GM19351 (cell line): ENCODE results near the gene BOK.

Experiments
- ATAC-seq: cut with Tn5 transposase; IDR thresholded peaks from one replicate; pipeline ENCODE4 v1.9.1; 2021; ENCODE audit warnings: mild to moderate bottlenecking, moderate library complexity; ENCODE audit not compliant: unreplicated experiment

BOK gene

DNA sequence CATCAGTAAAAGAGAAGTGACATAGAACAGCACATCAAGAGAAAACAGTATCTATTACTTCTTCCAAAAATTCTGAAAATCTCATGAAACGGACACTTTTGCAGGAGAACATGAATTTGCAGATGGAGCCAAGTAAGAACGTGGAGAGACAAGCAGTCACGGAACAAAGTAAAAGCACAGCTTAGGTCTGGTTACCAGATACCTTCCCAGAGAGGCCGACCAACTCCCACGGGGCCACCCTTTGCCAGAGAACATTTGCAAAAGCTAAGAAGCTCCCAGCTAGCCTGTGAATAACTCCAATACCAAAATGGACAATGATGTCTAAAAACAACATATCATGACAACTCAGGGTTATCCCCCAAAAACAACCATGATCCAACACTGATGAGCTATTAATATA is 39.5 kb downstream of the BOK start:
- ATAC-seq: no peak

DNA sequence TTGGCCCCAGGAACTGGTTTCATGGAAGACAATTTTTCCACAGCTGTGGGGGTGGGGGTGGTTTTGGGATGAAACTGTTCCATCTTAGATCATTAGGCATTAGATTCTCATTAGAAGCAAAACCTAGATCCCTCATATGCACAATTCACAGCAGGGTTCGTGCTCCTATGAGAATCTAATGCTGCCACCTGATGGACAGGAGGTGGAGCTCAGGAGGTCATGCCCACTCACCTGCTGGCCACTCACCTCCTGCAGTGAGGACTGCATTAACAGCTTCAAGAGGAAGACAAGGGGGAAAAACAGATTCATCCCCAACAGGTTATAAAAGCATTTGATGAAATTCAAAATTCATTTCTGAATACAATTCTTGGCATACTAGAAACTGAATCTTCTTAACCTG is 39.9 kb downstream of the BOK start:
- ATAC-seq: no peak

DNA sequence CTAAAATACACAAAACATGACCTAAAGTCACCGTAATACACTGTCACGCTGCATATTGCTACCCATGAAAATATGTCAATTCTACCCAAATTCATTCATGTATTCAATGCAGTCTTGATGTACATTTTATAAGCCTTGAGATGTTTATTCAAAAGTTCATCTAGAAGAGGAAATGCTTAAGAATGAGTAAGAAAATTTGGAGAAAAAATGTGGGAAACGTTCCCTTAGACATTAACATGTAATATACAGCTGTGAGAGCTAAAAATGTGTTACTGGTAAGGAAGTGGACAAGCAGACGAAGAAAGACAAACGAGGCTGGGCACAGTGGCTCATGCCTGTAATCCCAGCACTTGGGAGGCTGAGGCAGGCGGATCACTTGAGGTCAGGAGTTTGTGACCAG is 41.1 kb downstream of the BOK start:
- no peak for ATAC-seq

DNA sequence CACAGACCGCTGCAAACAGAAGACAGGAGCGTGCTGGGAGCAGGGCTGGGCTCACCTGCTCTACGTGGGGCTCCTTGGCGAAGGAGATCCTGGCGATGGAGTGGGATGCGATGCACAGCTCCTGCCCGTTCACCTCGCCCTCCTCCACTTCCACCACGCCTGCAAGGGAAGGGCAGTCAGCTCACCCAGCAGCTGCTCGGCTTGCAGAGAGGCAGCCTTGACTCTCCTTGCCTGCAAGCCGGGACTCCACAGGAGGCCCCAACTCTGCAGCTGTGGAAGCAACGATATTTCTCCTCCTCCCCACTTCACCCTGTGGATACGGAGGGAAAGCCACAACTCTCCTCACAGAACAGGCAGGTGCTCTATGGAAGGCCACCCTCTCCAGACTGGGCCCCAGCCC is 43.3 kb downstream of the BOK start:
- ATAC-seq: no peak

DNA sequence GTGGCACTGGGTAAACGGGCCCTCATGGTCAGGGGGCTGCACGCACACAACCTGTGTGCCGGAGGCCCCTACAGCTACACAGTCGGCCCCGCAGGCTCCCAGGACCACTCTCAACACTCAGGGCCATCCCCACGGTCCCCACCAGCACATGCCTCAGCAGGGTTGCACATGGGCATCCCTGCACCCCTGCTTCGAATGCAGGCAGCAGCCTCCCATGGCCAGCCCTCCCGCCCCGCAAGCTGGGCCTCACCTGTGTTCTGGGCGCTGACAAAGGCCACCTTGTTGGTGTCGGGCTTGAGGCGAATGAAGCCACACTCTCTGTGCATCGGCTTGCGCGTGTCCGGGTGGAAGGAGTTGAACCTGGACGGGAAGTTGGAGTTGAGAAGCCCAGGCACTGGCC is 44.2 kb downstream of the BOK start:
- ATAC-seq: no peak

DNA sequence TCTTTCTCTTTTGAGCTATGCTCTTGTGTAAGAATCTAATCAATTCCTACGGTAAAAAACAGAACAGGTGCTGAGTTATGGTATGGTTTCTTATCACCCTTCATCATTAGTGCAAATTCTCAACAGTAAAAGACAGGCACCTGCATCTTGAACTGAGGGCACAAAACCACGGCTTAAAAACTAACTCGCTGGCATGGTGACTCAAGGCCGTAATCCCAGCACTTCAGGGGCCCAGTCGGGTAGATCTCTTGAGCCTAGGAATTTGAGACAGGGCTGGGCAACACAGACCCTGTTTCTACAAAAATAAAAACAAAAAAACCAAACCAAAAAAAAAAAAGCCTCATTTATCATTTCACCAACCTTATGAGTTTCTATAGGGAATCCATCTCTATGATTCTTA is 45.1 kb downstream of the BOK start:
- ATAC-seq: no peak

DNA sequence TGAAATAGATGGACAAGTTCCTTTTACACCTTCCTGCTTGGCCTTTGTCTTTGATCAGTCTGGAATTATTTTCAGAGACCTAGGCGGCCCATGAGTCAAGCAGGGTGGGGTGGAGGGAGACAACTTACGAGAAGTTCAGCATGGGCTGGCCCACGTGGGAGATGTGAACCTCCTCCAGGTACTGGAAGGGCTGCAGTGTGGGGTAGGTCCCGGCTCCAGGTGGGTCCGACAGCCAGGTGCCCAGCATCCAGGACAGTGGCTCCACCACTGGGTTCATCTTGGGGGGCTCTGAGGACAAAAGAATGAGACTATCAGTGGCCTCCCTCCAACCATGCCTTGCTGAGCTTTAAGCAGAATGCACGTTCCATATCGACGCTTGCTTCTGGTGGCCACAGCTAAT is 47.6 kb downstream of the BOK start:
- no peak for ATAC-seq

DNA sequence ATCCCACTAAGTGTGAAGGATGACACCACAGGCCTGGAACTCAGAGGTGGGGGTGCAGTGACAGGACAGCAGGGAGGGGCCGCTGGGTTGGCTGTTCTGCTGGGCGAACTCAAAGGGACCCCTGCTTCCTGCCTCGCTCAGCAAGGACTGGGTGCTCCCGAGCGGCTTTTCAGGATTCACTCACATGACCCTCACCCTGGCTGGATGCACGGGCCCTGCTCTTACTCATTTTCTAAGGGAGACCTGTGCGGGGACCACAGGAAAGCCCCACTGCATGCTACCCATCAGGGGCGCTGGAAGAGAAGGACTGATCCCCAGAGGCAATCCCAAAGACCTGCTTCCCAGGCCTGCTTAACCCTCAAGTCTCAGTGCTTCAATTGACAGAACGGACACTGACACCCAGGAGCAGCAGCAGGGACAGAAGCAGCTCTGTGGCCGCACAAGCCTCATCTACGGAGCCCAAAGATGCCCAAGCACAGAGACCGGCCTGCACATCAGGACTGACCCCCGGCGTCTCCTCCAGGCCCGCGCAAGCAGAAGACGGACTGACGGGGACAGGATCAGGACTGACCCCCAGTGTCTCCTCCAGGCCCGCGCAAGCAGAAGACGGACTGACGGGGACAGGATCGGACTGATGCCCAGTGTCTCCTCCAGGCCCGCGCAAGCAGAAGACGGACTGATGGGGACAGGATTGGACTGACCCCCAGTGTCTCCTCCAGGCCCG is 48.8 kb downstream of the BOK start:
- no peak for ATAC-seq

DNA sequence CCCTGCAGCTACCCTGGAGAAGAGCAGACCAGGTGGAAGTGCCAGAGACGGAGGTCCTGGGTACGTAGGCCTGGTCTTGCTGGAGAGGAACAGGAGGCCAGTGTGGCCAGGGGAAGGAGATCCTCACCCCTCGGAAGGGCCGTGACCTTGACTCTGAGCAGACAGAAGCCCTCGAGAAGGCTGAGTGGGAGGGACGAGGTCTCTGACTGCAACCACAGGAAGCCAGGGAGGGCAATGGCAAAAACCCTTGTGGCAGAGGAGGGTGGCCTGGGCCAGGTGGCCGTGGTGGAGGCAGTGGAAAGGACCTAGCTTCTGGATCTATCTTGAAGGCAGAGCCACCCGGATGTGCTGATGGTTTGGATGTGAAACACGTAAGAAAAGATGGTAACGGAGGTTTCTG is 50.3 kb downstream of the BOK start:
- no peak for ATAC-seq

DNA sequence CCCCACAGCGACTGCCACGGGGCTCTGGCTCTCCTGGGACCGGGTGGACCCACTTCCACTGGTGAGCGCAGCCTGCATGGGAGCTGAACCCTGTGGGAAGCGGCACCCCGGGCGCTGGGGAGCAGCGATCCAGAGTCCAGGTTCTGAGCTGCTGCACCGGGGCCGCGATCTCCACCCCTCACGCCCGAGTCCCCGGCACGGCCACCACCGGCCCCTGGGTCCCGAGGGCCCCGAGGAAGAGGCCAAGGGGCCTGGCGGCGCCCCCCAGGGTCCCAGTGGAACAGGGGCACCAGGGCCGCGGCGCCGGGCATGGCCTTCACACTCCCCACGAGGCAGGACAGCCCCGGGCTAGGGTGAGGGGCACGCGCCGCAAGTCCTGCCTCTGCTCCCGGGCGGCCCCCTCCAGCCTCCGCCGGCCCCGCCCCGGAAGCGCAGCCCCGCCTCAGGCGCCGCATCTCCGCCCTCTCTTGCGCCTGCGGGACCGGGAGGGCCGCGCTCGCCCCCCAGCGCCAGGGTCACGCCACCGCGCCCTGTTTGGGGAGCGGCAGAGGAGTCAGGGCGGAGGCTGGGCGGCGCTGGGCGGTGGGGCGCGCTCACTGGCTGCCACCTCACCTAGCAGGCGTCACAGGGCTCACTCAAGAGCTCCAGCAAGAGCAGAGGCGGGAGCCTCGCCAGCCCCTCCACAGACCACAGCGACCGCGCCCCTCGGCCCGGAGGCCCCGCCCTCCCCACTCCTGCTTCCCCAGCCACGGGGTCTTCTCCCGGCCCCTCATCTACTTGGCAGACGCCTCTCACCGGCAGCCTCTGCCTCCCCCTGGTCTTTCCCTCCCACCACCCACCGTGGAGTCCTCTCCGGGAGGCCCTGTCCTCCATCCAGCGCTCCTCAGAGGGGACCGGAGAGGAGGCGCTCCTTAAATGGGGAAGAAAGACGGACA is 51.6 kb downstream of the BOK start:
- ATAC-seq: peak; percentile 96

DNA sequence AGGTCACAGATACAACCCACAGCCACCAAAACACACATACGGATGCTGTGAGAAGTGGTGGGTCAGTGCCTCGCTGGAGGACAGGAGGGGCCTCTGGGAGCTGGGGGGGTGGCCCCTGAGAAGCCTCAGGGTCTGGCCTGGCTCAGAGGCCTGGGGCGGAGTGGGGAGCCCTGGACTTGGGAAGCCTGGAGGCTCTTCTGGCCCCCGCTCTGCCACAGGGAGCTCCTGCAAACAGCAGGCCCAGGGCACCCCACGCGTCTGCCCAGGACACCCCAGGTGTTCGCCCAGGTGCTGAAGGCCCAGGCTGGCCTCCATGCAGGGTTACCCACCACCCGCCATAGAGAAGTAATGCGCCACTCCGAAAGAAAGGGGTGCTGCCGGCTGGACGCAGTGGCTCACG is 52.5 kb downstream of the BOK start:
- no peak for ATAC-seq

DNA sequence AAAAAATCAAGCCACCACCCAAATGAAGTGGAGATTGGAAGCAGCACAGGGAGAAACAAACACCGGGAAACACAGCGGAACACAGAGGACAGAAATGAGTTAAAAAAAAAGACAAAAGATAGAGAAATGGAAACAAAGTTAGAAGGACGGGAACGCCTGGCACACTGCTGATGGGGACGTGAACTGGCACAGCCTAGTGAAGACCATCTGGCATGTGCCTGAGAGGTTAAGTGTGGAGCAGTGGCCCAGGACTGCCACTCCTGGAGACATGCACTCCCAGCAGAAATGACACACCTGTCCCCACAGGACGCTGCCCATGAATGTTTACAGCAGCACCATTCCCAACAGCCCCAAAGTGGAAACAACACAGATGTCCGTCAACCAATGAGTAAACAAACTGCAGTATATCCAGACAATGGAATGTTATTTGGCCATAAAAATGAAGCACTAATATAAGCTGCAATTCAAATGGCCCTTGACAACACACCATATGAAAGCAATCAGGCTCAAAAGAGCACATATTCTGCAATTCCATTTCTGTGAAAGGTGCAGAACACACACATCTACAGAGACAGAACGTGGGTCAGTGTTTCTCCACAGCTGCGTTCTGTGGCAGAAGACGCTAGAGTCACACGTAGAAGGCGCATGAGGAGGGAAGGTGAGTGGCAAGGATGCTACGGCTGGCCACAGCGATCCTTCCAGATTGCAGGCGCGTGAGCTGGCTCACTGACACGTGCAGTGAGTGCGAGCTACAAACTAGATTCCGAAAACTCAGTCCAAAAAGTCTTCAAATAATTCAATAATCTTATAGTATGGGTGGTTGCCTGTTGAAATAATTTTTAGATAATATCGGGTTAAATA is 53.8 kb downstream of the BOK start:
- no peak for ATAC-seq

DNA sequence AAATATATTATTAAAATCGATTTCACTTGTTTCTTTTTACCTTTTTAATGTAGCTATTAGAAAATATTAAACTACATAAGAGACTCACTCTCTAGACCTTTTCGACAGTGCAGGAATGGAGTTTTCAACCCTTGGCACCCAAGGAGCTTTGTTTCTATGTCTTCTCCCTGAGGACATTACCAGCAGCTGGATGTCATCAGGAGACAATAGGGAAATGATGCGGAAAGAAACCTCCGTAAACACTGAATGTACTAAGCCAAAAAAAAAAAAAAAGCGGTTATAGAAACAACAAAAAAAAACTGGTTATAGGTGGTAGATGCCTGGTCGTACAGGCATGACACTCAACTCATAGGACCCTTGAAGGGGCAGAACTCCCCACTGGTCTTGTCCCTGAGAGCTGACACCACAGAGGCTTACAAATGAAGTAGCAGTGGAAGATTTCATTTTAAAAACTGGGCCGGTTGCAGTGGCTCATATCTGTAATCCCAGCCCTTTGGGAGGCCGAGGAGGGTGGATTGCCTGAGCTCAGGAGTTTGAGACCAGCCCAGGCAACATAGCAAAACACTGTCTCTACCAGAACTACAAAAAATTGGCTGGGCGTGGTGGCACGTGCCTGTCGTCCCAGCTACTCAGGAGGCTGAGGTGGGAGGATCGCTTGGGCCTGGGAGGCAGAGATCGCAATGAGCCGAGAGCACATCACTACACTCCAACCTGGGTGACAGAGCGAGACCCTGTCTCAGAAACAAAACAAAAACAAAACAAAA is 54.7 kb downstream of the BOK start:
- no peak for ATAC-seq

DNA sequence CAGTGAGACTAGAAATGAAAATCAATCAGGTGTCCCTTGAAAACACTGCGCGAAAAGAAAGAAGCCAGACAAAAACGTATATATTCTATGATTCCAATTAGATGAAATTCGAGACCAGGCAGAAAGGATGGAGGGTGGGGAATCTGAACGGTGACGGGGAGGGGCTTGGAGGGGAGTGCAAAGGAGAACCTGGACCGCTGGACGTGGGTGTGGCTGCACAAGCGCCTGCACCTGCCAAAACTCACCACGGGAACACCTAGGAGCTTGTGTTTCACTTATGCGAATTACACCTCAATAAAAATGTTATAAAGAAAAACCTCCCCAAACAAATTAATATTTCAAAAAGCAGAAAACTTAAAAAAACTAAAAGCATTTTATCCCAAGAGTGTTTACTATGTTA is 56.5 kb downstream of the BOK start:
- no peak for ATAC-seq

DNA sequence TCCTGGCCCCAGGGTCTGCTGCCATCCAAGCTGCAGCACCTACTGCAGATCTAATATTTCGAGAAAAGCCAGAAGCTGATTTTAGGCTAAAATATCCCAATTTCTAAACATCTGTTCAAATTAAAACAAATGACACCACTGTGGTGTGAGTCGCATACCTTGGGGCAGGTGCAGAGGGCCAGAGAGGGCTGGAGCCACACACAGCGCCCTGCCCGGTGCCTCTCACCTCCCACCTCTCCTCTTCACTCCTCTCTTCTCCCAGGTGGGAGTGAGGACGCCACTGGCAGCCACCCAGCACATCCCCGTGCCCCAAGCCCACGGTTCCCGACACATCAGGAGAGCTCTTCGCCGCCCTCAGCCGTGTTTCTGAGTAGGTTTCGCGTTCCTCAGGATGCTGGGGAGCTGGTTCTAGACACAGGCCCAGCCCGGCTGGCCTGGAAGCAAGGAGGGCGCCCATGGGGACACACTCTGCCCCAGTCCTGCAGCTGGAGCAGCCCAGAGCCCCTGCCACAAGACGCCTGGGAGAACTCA is 57.0 kb downstream of the BOK start:
- ATAC-seq: no peak

DNA sequence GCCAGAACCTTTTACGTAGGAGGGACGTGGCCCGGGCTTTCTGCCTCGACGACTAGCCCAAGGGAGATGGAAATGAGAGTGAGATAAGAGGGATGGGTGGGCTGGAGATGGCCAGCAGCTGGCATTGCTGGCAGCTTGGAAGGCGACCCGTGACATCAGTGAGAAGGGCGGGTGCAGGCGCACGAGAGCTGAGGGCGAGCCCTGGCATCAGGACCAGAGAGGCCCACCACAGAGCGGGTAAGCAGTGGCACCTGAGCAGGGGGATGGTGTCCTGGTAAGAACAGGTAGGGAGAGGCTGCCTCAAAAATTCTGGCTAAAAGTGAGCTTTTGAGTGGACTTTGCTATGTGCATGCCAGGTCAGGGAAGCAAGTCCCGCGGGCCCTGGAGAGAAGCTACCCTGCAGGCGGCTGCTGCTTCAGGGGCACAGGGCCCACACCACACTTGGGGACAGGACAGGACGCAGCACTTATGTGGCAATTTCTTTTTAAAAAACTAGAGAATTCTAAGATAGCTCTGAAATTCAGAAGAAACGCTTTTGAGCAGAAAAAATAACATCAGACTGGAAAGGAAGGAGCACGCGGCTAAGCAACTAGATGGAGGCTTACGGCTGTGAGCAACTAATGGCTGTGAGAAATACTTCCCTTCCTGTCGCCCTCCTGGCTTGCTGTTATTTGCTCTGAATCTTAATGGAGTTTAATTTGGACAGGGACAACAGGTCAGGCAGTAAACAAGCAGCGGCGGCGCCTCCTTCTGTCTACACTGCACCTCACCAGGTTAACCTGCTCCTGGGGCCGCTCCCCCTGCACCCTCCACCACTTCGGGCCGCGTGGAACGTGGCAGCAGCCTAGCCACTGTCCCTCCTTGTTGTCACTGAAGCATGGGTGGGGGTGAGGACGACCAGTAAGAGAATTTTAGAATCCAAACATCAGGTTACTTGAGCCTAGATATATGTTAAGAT is 57.9 kb downstream of the BOK start:
- ATAC-seq: no peak

DNA sequence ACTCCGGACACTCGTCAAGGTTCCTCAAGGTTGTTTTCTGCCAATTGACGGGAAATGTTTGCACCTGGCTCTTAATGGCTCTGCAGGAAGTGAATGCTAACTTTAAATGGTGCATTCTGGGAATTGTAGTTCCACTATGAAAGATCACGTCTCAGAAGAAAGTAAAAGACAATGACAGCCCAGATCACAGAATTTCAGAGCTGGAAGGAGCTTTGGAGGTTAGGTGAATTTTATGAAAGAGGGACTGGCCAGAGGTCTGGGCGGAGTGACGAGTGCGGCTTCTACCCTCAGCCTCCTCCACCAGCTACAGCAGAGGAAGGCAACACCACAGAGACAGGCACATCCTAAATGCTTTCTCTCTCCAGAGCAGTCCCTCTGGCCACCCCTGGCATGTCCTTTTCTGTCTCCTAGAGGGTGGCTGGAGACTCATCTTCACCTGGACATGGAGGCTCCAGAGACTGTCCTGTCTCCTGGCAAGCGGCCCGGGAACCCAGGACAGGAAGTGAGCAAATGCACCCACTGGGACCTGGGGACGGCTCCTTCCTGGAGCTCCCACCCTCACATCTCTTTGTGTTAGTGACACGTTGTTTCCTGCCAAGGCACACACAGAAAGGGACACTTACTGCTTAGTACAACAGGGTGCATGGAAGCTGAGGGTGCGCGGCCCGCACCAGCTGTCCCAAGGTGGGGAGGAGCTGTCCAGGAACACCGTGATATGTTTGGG is 59.0 kb downstream of the BOK start:
- ATAC-seq: no peak

DNA sequence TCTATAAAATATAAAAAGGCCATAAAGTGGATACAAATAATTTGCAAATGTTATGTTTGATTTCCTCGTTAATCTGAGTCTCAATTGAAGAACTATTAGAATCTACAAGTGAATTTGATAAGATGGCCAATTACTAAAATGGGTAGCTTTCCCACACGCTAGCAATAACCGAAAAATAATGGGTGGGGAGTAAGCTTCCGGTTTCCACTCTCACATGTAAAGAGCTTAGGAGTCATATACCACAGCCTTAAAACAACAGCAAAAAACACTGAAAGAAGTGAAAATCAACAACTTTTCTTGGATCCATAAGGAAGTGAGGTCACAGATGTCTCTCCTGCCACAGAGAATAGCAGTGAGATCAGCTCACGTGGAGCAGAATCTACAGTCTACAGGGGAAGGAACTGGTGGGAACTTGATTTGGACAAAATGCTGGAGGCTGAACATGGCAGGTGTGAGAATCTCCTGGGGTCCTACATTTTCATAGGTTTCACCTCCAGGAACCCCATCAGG is 59.8 kb downstream of the BOK start:
- no peak for ATAC-seq
